GM12864 (cell line): Measurements from ENCODE around the gene PLAAT4.
"Not testable (repeated sequence)": the region's sequence is repeated elsewhere in the genome, so short reads cannot be mapped to it uniquely, and the experiment has no call there.

Experiments used
- DNase-seq: peaks from one replicate; pipeline ENCODE4 v3.0.0-alpha.2; 2011; ENCODE audit warnings: low read depth
- H3K4me3 ChIP-seq: 2 replicates; pipeline ENCODE4 v1.5.1; 2011; ENCODE audit warnings: mild to moderate bottlenecking, low read depth, low read length, control low read depth
- CTCF ChIP-seq: IDR thresholded peaks from 2 replicates; pipeline ENCODE4 v1.5.1; 2011; ENCODE audit warnings: low read depth, mild to moderate bottlenecking, moderate library complexity, low read length, control low read depth, inconsistent platforms; ENCODE audit errors: missing control alignments

The PLAAT4 gene

DNA sequence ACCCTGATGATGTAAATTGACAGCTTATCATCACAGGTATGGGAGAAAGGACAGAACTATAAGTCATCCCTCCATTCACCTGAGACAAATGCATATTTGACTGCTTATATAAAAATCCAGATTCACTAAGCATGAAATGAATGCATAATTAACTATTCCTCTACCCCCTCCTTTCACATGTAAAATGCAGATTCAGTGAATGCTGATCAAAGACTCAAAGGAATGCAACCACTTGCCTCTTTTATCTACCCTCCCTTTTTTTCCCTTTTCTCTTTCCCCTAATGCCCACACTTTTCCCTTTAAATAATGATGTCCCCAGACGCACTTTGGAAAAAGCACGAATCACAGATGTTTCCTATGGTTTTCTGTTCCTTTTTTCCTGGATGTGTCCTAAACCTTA lies 4.5 kb upstream of the PLAAT4 start:
- TF ChIP-seq CTCF: no peak
- H3K4me3 ChIP-seq: no peak overlapping the region
- DNase-seq: no peak

- DNase-seq: no peak
- no peak for TF ChIP-seq CTCF
- no peak overlapping the region for H3K4me3 ChIP-seq
These were observed 3.7 kb upstream of the PLAAT4 start for GRCh38 chr11:63532799-63533475.

DNA sequence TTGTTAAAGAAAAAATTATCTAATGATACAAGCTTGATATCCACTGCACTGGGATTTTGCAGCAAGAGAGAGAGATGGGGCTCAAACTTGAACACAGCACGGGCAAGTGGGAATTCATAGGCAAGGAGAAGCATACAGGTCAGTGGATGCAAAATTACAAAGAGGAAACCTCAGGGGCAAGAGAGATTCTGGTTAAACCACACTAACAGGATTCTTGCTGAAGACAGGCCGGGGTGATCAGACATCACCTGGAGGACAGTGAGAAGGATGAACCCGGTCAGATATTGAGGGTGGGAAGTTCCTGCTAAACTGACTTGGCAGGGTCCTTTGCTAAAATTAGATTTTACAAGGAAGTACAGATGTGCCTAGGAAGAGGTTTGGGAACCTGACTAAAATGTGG lies 2.5 kb upstream of the PLAAT4 start:
- H3K4me3 ChIP-seq: no peak overlapping the region
- DNase-seq: no peak
- TF ChIP-seq CTCF: no peak

- no peak overlapping the region for H3K4me3 ChIP-seq
- TF ChIP-seq CTCF: no peak
- DNase-seq: no peak
These were observed 1.6 kb upstream of the PLAAT4 start for GRCh38 chr11:63534895-63535461.

- DNase-seq: no peak
- H3K4me3 ChIP-seq: no peak overlapping the region
- TF ChIP-seq CTCF: no peak
These were observed 874 bp upstream of the PLAAT4 start for GRCh38 chr11:63535734-63536133.

GRCh38 chr11:63537293-63538101 lies 889 bp downstream of the PLAAT4 start:
- H3K4me3 ChIP-seq: peak overlapping the region; percentile 38
- TF ChIP-seq CTCF: no peak
- DNase-seq: no peak

GRCh38 chr11:63542506-63542905 lies 5.9 kb downstream of the PLAAT4 start:
- not testable (repeated sequence) for DNase-seq, H3K4me3 ChIP-seq
